GM03348 (cell line): ENCODE measurements around the gene EFCAB13.

Experiments
- DNase-seq: peaks from one replicate; pipeline ENCODE4 v3.0.0; 2012; ENCODE audit warnings: low spot score

The EFCAB13 gene

DNA sequence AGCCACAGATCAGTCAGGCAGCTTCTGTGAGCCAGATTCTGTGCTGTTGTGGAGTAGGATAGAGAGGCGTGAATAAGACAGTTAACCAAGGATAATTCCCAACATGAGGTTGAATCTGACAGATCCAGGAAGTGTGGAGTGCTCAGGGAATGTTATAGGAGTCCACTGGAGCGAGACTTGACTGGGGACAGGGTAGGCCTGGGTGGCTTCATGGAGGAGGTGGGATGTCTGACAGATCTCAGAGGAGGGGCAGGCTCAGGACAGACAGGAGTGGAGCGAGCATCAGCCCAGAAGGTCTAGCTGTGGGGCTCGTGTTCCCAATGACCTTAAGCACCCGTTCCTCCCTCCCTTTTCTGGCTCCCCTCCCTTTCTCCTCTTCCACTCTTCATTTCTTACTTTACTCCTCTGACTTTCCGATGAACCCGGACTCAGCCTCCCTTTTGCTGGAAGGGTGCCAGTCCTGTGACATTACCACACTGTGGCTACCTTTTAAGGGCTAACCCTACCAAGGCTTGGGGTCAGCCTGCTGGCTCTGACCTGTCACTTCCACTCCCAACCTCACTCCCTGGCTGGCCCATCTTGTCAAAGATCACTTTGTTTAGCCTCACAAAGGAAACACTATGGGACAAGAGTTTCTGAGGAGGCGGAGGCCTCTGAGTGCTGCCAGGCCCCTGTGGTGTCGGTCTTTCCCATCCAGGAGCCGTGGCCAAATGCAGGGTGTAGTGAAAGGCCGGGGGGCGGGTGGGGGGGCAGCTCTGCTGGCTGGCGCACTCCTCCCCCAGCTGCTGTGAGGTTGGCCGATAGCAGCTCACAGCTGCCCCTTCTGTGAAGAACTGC lies 28.5 kb upstream of the EFCAB13 start:
- DNase-seq: no peak

DNA sequence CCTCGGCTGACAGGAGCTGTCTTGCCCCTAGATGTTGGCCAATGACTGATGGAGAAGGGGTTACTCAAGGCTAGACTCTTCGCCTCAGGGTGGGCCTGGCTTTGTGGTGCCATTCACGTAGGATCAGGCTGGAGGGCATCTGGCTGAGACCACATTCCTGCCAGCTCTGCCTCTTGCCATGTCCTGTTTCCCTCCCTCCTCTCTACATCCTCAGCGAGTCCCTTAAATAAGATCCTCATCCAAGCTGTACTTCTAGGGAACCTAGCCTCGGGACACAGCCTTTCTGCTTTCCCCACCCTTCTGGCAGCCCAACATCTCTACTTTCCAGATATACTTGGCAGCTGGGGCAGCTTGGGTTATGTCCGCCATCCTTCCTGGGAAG lies 27.9 kb upstream of the EFCAB13 start:
- DNase-seq: no peak

DNA sequence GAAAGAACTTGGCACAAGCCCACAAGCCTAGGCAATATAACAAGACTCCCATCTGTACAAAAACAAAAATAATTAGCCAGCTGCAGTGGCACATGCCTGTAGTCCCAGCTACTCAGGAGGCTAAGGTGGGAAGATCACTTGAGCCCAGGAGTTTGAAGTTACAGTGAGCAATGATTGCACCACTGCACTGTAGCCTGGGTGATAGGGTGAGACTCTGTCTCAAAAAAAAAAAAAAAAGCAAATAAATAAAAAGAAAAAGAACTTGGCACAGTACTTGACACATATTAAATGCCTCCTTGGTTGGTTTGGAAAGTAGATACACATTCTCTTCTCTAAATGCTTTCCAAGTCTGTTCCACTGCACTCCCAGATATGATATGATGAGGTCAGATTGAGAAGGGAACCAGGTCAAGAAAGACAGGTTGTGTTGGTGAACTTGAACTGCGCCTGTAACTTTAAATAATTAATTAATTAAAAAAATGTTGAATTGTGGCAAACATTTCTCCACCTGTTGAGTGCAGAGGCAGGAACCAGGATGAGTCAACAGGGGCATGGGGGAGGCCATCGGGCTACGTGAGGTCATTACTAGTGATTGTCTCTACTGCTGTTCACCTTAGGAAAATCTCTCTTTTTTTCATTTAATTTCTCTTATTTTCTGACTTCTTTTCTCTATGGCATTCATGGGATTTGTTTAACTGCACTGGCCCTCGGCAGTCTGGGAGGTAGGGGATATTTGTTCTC lies 25.9 kb upstream of the EFCAB13 start:
- DNase-seq: no peak

DNA sequence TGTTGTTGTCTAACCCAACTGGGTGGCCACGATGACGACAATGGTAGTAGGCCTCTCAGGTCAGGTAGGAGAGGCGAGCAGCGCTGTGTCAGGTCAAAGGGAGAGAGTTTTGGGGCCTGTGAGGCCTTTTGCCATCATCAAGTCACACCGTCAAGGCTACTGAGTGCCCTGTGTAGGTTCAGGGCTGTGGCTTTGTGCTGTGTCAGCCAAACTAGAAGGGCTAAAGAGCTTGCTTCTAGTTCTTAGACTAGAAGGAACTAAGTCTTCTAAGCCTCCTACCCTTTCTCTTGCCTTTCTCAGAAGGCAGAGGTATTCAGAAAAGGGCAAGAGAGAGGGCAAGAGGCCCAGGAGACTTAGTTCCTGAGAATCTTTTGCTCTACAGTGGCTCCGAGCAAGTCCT lies 25.0 kb upstream of the EFCAB13 start:
- no peak for DNase-seq

DNA sequence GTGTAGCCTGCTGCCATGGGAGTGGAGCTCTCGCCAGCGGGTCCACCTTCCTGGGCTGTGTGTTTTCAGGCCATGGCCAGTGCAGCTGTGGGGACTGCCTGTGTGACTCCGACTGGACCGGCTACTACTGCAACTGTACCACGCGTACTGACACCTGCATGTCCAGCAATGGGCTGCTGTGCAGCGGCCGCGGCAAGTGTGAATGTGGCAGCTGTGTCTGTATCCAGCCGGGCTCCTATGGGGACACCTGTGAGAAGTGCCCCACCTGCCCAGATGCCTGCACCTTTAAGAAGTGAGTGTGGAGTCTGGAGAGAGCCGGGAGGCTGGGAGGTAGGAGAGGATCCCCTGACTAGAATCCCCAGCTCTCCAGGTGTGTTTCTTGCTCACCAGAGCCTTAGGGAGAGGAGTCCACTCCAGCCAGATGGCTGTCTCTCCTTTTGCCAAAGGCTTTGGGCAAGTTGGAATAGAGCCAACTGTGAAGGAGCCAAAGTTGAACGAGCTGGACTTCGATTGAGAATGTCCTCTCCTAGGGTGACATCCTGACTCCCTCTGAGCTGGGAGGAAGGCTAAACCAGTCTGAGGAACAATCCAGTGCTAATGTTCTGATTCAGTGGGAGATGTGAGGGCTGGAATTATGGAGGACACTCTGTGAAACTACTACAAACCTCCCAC lies 24.4 kb upstream of the EFCAB13 start:
- DNase-seq: no peak

DNA sequence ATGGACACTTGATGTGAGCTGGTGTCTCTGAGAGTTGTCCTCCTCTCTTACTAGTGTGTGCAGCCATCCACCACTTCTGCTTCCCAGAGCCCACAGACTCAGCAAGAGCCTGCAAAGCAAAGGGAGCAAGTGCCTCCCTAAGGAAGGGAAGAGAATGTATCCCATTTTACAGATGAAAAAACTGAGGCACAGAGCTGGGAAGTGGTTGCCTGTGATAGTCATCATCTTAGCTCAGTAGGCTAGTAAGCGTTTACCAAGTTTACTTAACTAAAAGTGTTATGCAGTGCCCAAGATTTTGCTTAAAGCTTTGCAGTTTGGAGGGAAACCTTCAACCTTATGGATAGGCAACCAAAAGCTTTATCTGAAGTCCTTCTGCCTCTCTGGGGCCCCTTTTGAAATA lies 23.0 kb upstream of the EFCAB13 start:
- no peak for DNase-seq

DNA sequence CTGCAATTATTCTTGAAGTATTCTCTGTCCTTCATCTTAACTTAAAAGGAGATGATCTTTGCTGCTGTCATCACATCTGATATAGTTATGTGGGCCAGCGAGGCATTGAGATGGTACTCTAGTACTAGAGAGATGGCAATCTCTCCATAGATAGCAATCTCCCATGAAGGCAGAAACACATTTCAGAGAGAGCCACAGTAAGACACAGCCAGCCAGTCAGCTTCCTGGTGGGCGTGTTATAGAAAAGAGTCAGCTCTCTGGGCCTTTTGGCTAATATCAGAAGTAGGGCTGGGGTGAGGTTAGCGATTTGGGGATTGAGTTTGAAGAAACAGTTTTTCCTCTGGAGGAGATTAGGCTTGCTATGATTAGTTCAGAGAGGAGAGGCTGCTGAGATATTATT lies 22.6 kb upstream of the EFCAB13 start:
- no peak for DNase-seq

DNA sequence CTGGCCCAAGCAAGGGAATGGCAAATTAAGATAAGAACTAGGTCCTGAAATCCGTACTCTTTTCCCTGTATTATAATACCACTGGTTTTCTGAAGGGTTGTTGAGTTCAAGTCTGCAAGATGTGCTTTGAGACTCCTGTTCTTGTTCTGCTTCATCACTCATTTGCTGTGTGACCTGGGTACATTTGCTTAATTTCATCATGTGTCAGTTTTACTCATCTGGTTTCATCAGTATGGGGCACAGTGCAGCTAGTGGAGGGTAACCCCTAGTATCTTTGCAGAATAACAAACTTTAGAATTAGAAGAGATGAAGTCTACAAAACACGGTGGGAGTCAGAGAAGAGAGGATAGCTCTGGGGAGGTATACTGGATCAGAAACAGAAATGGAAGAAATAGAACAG lies 21.9 kb upstream of the EFCAB13 start:
- no peak for DNase-seq

DNA sequence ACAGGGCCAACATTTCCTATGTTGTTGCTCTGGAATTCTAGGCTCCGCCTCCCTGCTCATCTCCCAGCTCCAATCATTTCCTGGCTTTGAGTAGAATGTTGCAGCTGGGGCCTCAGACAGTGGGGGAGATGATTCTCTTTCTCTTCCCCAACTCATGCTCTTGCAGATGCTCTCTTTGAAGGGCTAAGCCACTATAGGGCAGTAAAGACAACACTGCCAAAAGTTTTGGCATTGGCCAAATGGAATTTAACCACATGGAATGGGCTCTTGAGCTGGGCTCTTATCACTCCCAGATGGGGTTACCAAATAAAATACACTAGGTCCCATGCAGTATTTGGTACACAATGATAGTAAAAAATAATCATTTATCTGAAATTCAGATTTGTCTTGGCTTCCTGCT lies 19.6 kb upstream of the EFCAB13 start:
- DNase-seq: peak; percentile 44

DNA sequence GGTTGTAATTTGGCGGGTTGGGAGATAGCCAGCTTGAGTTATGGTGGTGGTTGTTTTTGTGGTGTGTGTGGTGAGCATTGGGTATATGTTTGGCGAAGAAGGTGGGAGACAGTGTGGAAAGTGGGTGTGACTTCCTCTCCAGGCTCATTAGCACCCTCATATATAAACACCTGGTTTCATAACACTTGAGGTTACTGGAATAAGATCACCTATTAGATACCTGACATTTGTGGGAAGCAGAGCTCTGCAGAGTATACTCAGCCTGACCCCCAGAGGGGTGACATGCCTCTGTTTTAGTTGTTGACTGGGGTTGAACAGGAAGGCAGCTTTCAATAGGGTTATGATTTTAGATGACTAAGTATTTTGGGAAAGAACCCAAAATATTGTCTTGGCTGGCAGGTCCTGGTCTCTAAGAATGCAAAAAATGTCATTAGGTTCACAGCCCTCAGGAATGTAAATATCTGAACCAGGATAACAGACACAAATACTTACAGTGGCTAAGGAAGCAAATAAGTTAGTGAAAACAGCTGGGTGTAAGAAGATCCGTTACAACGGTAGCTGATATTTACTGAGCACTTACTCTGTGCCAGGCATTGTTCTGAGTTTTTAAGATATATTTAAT lies 18.3 kb upstream of the EFCAB13 start:
- peak; percentile 84 for DNase-seq

DNA sequence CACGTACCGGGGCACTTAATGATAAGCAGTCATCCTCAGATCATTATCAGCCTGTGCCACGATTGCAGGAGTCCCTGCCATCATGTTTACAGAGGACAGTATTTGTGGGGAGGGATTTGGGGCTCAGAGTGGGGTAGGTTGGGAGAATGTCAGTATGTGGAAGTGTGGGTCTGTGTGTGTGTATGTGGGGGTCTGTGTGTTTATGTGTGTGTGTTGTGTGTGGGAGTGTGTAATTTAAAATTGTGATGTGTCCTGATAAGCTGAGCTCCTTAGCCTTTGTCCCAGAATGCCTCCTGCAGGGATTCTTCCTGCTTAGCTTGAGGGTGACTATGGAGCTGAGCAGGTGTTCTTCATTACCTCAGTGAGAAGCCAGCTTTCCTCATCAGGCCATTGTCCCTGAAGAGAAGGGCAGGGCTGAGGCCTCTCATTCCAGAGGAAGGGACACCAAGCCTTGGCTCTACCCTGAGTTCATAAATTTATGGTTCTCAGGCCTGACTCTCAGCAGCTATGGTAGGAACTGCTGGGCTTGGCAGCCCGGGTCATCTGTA lies 13.5 kb upstream of the EFCAB13 start:
- no peak for DNase-seq

DNA sequence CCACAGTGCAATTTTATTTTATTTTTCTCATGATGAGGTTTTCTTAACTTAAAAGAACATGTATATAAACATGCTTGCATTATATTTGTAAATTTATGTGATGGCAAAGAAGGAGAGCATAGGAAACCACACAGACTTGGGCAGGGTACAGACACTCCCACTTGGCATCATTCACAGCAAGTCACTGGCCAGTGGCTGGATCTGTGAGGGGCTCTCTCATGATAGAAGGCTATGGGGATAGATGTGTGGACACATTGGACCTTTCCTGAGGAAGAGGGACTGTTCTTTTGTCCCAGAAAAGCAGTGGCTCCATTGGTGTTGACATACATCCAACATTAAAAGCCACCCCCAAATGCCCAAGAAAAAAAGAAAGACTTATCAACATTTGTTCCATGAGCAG lies 12.3 kb upstream of the EFCAB13 start:
- DNase-seq: no peak

DNA sequence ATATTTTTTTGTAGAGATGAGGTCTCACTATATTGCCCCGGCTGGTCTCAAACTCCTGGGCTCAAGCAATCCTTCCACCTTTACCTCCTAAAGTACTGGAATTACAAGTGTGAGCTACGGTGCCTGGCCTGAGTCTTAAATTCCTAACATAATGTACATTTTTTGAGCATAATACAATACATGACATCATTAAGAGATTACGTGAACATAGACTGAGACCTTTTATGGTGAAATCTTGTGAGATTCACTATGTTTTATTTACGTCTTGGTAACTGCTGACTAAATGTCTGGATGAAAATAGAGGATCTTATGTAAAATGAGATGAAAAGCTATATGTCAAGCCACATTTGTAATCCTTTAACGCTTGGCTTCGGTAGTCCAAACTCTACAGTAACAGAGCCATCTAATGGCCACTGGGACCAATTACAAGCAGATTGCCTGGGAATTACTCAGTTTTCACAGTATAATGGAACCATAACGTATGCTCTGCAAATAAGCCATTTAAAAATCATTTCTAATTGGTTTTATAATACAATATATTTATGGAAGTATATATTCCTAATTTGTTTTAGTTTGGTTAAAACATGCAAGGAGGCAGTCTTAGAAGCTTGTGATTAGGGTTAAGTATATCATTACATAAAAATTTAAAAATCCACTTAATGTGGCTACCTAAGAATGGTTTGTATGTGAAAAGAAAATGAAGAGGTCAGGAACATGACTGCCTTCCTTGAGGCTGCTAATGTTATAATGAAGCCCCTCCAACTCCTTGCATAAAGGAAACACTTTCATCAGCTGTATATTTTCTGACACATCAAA lies 8.1 kb upstream of the EFCAB13 start:
- peak; percentile 67 for DNase-seq

DNA sequence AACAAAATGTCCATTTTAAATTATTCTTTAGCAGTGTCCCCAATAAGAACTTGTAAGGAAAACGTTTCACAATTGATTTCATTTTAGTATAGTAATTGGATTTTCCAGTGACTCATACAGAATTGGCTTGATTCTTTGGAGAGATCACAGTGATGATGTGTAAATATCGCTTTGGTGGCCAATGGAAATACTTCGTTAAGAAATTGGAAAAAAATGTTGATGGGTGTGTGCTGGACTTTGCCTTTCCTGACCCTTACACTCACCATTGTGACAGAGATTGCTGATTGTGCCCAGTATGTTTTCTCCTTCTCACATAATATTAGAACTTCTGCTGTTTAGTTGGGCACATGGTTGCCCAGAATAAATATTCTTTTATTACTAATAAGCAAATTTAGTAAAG lies 7.4 kb upstream of the EFCAB13 start:
- peak; percentile 55 for DNase-seq

DNA sequence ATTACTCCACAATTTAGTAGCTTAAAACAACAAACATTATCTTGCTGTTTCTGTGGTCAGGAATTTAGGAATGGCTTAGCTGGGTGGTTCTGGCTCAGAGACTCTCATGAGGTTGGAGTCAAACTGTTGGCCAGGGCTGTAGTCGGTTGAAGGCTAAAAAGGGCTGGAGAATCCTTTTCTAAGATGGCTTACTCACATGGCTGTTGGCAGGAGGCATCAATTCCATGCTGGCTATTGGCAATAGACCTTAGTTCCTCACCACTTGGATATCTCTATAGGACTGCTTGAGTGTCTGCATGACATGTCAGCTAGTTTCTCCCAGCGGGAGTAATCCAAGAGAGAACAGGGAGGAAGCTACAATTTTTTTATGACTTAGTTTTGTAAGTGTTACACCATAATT lies 6.6 kb upstream of the EFCAB13 start:
- DNase-seq: peak; percentile 31

DNA sequence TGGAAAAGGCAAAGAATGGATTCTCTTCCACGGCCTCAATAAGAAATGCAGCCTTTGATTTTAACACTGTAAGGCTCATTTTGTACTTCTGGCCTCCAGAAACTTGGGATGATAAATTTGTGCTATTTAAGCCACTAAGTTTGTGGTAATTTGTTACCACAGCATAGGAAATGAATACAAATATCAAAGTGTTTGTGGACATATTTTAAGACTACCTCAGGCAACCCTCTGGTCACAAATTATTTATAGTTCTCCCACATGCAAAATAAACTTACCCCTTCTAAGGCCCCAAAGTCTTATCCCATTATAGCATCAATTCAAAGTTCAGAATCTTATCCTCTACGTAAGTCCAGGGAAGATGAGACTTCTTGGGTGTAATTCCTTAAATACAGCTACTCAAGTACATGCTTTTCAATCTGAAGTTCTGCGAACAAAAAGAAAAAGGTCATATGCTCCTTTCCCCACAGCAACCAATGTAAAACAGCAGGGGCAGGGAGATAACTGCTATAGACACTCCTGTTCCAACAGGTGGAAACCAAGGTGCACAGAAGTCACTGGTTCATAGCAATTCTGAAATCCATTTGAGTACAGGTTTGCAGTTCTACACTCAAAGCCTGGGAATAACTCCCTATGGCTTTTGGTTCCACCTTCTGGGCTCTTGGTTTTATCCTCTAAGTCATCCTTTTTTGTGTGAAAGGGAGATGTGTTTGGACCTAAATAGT lies 5.4 kb upstream of the EFCAB13 start:
- no peak for DNase-seq

DNA sequence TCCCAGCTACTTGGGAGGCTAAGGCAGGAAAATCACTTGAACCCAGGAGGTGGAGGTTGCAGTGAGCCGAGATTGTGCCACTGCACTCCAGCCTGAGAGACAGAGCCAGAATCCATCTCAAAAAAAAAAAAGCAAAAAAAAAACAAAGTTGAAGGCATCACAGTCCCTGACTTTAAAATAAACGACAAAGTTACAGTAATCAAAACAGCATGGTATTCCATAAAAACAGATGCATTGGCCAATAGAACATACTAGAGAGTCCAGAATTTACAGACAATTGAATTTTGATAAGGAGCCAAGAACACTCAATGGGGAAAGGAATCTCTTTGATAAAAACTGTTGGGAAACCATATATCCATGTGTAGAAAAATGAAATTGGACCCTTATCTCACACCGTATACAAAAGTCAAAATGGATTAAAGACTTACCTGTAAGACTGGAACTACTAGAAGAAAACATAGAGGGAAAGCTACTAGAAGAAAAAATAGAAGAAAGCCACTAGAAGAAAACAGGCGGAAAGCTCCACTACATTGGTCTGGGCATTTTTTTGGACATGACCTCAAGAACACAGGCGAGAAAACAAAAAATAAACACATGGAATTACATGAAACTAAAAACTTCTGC lies 2.8 kb upstream of the EFCAB13 start:
- no peak for DNase-seq

DNA sequence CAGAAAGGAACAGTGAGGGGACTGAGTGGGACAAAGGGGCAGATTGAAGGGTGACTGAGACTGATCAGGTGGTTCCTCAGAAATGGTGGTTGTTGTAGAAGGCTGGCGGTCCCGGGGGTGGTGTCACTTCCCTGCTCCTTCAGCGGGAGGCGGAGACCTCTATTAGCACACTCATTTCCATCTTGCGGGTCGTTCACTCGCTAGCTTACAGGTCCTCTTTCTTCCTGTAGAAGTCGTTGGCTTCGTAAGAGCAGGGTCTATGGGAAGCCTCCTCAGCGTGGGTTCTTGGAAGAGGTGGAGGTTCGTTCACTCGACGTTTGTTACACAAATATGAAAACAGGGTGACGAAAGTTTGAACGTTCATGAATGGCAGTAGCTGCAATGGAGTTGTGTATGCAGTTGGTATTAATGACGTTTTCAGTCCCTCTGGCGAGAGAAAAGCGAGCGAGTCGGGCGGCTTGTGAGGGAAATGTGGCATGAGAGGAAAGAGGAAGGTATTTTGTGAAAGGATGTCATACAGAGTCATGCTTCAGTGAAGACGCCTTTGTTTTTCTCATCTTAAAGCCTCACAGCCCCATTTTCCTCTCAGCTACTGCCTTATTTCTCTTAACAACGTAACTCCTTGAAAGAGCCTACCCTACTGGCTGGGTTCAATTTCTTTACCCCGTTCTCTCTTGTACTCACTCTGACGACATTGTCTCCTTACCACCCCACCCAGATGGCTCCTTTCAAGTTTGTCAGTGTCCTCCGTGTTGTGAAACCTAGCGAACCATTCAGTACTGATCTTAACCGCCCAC lies 667 bp downstream of the EFCAB13 start:
- DNase-seq: peak; percentile 54

DNA sequence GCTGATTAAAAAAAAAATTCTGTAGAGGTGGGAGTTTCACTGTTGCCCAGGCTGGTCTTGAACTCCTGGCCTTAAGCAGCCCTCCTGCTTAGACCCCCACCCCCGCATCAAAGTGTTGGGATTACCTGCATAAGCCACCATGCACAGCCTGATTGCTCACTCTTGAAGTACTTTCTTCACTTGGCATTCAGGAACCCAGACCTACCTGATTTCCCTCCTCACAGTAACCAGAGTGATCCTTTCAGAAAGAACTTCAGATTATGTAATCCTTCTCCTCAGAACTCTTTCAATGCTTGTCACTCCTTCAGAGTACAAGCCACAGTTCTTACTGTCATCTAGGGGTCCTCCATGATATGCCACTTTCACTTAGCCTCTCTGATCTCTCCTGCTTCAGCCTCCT lies 1.4 kb downstream of the EFCAB13 start:
- DNase-seq: no peak
